Ramos (cell line): Measurements from ENCODE around the gene DEDD2.

Experiments
- in situ Hi-C: fragments of 300-500 bp; cut with MboI; formaldehyde crosslinking; loops from one replicate; pipeline ENCODE4 v1.14.3; 2022; ENCODE audit warnings: low sequenced_read_pairs; ENCODE audit not compliant: unreplicated experiment

Gene DEDD2

DNA sequence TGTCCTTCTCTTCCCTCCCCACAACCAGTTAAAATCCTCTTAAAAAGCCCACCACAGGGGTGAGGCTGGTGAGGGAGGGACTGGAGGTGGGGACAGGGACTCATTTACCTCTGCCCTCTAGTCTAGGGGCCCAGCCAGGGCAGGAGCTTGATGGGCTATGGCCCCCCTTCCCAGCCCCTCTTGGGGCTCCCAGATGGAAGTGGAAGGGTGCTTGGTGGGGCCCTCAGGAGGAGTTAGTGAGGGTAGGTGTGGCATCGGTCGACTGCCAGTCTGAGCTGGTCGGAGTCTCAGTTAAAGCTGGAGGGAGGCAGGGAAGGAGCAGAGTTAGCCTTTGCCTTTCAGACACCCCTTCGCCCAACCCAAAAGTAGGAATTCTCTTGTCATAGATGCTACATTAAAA lies 13.1 kb upstream of the DEDD2 start:
- in situ Hi-C loops, result no loop called here

DNA sequence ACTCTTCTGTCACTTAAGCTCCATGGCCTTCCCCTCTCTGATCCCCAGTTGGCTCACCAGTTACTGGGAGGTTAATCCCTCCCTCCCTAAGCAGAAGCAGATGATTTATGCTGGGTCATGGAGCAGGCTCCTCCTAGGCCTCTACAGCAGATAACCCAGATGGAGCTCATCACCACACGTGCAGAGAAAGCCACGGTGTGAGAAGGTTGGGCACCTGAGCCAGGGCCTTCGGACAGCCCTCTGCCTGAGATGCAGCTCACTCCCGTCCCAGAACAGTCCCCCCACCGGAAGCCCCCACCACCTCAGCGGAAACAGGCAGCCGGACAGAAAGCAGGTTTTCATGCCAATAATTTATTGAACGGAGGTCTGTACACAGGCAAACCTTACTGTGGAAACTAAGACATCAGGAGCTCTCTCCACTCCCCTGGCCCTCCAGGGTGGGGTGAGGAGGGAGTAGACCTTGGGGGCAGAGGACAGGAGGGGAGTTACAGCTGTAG lies 12.4 kb upstream of the DEDD2 start:
- in situ Hi-C loops, result no loop called here

DNA sequence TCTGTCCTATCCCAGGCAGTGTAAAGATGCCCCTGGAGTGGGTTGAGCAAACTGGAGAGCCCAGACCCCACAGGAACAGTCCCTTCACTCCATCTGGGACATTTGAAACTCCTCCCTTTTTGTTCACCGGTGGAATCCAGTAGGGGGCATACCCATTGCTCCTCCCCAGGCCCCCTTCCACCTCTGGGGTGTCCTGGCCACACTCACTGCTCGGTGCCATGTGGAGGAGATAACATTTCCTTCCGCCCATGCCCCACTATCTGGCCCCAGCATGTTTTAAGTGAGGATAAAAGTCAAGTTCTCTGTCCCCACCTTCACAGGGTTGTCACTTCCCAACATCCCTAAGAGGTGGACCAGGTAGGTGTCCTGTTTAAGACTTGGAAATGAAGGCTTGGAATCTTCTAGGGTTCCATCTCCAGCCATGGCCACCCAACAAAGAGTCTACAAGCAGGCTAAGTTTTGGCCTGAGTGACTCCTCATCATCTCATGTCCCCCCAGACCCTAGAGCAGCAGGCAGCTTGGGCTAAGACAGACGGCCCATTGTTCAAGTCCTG lies 11.9 kb upstream of the DEDD2 start:
- in situ Hi-C loops, result no loop called here

DNA sequence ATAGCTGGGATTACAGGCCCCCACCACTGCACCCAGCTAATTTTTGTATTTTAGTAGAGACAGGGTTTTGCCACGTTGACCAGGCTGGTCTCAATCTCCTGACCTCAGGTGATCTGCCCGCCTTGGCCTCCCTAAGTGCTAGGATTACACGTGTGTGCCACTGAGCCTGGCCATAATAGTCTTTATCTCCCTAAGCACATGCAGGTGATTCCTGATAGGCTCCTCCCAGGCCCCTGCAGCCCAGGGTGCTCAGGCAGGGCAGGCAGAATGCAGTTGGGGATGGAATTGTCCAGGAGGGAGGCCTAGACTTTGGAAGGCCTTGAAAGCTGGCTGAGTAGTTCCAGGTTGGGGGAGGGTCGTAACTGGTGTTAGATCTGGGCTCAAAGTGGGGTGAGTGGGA lies 11.2 kb upstream of the DEDD2 start:
- in situ Hi-C loops, result no loop called here

DNA sequence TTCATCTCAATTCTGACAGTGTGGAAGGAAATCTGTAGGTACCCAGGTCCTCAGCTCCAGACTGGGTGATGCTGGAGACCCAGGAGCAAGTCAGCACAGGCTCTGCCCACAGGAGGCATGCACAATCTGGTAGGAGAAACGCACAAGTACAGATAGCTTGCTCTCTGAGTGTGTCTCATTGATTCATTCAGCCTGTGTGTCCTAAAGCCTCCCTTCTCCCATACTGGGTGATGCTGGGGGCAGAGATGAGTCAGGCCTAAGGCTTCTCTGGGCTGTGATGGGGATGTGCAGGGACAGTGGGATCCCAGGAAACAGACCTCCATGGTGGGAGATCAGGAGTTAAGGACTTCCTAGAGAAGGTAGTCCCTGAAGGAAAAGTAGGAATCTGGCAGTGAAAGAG lies 9.4 kb upstream of the DEDD2 start:
- in situ Hi-C loops, result no loop called here

DNA sequence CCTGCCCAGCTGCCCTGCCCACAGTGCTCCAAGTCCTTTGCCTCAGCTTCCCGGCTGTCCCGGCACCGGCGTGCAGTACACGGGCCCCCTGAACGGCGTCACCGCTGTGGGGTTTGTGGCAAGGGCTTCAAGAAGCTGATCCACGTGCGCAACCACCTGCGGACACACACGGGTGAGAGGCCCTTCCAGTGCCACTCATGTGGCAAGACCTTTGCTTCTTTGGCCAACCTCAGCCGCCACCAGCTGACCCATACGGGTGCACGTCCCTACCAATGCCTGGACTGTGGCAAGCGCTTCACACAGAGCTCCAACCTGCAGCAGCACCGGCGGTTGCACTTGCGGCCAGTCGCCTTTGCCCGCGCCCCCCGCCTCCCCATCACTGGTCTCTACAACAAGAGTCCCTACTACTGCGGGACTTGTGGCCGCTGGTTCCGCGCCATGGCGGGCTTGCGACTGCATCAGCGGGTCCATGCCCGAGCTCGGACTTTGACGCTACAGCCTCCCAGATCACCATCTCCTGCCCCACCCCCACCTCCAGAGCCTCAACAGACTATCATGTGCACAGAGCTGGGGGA lies 8.3 kb upstream of the DEDD2 start:
- in situ Hi-C loops, result no loop called here

DNA sequence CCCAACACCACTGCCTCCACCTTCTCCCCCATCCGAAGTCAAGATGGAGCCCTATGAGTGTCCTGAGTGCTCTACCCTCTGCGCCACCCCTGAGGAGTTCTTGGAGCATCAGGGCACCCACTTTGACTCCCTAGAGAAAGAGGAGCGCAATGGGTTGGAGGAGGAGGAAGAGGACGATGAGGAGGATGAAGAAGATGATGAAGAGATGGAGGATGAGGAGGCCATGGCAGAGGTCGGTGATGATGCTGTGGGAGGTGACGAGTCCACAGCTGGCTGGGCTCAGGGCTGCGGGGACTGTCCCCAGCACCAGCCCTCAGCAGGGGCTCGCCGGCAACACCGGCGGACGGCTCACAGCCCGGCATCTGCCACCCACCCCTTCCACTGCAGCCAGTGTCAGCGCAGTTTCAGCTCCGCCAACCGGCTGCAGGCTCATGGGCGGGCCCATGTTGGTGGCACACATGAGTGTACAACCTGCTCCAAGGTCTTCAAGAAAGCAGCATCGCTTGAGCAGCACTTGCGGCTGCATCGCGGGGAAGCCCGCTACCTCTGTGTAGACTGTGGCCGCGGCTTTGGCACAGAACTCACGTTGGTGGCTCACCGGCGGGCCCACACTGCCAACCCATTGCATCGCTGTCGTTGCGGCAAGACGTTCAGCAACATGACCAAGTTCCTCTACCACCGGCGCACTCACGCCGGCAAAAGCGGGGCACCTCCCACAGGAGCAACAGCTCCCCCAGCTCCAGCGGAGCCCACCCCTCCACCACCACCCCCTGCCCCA lies 7.7 kb upstream of the DEDD2 start:
- in situ Hi-C loops, result no loop called here

DNA sequence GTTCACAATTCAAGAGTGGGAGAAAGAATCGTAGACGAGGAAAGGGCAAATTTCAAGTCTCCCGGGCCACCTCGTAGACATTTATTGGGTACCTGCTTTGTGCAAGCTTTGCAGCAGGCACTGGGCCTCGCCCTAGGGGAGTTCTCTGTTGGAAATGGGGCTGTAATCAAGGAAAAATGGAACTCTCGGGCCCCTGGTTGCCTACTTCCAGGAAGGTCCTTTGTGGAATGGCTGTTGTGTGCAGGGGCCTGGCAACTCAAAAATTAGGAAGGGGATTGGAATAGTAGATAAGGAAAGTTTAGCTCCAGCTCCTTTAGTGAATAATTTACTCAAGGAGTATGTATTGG lies 3.2 kb upstream of the DEDD2 start:
- in situ Hi-C loops, result no loop called here

DNA sequence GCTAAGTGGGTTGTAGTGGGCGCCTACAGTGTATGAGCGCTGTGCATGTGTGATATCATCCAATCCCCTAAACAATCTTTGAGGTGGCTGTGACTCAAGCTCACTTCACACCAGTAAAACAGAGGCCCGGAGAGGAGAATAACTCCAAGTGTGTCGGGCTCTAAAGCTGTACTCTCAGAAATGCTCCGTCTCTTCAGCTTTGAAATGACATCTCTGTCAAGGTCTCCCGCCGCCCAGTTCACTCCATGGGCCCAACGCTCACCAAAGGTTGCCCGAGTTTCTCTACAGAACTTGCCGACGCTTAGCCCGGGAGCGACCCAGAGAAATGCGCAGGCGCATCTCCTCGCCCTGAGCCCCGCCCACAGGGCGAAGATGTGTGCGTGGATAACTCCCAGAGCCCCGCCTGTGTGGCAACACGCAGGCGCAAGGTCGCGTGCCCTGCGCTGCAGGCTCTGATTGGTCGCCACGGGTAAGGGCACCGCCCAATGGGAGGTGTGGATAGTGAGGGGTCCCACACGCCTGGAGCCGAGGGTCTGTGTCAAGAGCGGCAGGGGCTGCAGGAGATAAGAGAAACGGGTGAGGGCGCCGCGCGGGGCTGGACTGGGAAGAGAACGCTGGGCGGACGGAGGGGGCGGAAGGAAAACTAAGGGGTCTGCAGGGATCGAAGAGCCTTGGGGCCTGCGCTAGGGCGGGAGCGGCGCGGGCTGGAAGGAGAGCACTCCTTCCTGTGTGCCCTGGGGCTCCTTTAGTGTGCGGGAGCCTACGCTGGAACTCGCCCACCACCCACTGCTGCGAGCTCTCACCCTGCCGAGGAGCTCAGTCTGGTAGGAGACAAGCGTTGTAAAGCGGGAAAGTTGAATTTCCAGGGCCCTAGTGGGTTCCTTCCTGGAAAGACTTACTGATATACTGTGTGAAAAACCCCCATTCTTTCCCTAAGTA lies 2.6 kb upstream of the DEDD2 start, which contains the start of gene ZNF526:
TSS of gene ZNF526 (plus strand) at position 501 of the 939 bp plus-strand sequence. CDS start 4,092 bp downstream, outside the sequence.
- in situ Hi-C loops, result no loop called here

DNA sequence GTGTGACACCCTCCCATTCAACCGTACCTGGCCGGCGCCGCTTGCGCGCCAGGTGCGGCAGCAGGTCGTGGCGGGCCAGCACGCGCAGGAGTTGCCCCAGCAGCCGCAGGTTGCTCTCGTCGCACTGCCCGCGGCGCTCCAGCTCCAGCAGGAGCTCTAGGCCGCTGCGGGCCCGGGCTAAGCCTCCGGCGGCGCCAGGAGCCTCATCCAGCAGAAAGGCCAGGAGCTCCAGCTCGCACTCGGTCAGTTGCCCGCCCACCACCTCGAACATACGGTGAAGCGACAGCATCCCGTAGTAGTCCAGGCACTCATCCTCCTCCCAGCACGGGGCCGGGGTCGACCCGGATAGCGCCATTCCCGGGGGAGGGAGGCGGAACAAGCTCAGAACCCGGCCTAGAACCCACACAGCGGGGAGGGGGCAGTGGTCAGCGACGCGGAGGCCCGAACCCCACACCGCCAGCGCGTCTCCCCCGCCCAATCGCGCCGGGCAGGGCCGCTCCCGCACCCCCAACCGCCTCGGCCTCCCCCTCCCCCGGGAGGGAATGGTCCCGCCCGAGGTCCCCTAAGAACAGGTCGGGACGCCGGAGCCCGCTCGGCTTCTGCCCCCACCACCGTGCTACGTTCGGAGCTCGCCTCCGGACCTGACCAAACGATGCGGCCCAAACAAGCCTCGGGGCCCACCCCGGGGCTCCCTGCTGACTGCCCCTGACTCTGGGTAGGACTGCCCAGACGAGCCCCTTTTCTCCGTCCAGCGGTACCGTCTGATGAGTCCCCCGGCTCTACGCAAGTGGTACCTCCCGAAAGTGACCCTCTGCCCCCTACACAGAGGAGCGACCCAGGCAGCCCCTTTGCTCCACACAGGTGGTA lies 591 bp downstream of the DEDD2 start:
- in situ Hi-C loops, result no loop called here

DNA sequence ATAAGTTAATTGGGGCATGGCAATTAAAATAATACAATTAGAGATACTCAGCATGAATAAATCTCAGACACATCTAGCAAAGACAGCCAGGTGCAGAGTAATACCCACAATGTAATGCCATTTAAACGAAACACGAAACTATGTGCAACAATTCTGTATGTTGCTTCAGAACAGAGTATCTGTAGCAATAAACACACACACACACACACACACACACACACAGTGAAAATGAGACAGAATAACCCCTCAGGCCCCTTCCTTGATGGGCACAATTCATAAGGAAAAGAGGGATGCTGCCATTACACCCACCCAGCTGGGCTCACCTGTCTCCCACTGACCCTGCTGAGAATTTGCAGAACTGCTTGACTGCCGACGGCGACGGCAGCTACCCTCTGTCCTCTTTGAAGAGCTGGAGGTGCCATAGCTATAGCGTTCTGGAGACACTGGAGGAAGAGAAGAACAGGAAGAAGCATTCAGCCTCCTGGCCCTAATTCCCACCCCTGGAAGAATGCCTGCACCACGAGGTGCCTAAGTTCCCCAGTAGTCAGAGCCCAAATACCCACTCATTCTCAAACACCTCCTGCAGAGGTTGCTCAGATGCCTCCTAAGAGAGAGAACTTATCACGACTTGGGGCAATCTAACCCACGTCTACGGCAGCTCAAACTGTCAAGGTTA lies 2.5 kb downstream of the DEDD2 start:
- in situ Hi-C loops, result no loop called here

DNA sequence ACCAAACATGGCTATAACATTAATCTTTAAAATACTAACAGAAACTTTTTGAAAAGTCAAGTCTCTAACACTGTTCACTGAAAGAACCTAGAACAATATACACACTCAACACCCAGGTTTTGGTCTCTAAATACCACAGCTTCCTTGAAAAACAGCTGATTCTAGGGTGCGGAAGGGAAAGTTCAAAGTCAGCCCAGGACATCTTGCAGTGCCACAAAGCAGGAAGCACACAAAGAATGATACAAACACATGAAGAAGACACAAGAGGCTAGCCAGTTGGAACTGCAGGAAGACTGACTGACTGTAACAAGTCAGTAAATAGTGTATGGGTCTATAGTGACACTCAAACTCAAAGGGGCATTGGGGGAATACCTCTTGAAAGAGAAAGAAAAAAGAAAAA lies 4.6 kb downstream of the DEDD2 start:
- in situ Hi-C loops, result no loop called here

DNA sequence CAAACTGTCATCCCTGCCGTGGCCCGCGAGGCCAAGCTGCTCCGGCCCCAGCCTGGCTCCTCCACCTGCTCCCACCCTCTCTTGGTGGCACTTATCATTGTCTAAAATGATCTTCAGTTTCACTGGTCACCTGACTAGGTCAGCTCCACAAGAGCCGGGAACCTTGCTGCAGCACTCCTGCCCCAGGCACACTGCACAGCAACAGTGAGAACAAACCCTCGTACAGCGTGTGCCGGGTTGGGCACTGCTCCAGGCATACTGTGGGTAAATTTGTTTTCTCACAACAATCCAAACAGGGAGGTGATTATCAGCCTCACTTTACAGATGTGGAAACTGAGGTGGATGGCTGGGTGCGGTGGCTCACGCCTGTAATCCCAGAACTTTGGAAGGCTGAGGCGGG lies 8.9 kb downstream of the DEDD2 start:
- in situ Hi-C loops, result no loop called here

DNA sequence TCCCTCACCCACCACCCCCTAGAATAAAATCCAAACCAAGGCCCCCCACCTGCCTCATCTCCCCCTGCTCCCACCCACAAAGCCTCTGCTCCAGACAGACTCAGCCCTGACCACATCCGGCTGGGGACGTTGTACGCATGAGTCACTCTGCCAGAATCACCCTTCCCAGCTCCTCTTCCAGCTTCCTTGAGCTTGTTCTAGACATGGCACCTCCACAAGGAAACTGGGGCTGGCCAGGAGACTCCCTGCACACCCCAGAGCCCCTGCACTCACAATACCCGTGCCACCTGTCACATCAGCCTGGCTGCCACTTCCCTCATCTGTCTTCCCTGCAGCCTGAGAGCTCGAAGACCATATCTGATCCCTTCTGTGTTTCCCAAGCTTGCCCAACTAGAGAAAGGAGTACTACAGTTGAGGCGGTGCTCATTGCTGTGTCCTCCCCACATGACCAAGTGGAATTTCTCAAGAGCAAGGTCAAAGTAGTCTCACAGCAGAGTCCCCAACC lies 9.7 kb downstream of the DEDD2 start:
- in situ Hi-C loops, result no loop called here

DNA sequence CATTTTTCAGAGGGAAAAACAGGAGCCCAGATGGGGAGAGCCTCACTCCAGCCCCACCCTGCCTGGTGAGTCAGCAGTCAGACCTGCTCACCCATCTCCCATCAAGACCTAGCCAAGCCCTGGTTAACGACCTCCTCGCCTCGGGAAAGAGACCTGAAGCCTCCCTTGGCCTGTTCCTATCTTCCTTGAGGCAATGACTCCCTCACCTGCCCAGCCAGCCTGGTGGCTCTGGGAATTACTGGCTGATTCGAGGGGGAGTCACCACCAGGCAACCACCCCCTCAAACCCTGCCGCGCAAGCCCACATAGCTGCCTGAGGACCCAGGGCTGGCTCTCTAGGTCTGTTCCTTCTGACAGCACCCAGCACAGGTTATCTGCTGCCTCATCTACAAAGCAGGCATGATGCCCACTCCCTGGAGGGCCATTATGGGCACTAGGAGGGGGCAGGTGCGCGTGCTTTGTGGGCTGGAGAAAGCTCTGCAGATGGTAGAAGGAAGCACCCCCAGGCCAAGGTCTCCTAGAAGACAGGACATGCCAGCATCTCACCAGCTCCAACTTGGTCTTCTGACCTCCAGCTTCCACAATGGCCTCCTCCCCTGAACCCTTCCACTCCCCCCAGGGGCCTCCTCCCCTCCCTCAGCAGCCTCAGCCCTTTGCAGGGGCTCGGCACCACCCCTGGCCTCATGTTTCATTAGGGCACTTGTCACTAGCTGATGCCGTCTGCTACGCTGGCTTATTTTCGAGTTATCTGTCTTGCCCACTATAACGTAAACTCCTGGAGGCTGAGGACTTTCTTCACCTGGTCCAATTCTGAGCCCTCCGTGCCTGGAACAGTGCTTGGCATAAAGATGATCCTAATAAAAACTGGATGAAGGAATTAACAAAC lies 10.4 kb downstream of the DEDD2 start:
- in situ Hi-C loops, result no loop called here

DNA sequence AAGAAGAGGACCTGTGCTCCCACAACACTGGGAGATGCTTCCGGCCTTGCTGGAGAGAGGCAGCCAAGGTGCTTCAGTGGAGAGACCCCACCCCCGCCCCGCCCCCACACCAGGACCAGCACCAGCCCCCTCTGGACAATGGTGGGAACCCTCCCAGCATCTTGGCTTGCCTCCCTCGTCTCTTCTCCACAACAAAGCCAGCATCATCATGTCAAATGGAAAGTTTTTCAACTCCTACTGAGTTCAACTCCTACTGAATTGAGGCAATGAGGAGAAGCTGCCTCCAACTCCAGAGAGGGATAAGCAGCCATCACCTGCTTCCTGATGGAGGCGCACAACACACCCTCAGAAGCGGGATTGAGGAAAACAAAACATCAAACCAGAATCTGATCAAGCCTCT lies 12.8 kb downstream of the DEDD2 start:
- in situ Hi-C loops, result no loop called here

DNA sequence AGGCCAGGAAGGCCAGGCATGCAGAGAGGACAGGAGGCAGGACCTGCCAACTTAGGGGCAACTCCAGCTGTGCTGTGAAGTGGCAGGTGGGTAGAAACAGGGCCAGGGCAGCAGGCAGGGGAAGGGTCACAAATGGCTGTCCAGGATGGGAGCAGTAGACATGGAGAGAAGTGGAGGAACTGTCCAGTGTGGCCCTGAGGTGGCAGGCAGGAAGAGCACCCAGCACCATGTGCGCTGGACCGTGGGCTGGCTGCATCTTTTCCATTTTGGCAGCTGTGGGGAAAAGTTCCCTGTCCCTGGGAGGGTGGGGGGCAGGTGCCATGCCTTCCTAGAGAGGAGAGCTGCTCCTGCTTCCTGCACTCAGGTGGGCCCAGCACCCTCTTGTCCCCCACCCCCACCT lies 13.8 kb downstream of the DEDD2 start:
- in situ Hi-C loops, result no loop called here

DNA sequence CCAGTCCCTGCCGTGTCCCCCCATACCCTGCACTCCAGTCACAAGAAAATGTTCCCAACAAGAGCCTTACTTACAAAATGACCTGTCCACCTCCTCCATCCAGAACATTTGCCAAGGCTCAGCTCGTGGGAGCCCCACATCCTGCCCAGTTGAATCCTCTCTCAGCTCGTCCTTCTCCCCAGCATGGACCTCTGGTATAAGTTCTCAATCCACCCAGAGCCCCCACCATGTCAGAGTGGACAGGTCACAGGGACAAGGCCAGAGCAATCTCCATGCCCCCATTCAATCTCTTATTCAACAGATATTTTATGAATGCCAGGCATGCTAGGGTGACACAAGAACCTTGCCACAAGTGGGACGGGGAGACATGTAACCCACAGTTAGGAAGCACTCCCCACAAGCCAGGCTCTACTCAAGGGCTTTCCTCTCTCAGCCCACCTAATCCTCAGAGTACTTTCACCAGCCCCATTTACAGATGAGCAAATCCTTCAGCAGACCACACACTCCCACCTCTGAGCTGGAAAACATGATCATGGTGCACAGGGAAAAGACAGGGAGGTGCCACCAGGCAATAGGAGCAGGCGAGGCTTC lies 15.1 kb downstream of the DEDD2 start:
- in situ Hi-C loops, result no loop called here
